Measurements from ENCODE around the gene ATG16L1. TPM values are rescaled to one million over a fixed set of nuclear protein-coding genes. Genes with fewer than 3 reads are reported as not detected.

Gene ATG16L1
- total and polyA plus RNA-seq, 9 donors, result 9.5 to 32.3 (median 20.0) TPM

DNA sequence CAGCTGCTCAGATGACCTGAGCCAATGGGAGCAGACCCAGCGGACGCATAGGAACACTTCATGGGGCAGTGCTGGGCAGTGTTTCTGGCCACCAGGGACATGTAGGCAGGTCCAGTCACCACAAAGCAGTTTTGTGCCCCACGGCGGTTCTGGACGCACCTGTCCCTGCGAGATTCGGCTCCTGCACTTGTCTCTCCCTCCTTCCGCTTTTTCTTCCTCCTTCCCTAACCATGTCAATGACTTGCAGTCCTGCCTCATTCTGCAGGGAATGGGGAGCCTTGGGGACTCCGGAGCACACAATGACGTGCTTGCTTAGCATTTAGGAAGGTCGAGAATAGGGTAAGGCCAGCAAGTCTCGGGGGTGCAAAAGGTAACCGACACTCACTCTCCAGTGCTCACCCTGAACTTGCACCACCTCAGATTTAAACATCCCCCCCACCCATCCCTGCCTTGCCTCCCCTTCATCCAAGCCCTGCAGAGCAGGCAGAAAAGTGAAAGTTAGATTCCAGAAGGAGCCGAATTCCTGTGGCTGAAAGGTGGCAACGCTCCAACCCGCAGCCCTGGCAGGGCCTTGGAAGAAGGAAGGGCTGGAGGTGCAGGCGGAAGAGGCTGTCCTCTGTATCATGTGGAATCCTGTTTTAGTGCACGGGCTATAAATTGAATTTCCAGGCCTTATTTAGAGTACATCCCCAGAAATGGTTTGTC lies 40.5 kb upstream of the ATG16L1 start:
- peak; percentile 56 to 88 (median 78) for DNase-seq
- TF ChIP-seq POLR2A (IDR thresholded peaks at IDR 0.05) (no peak), EP300 (IDR thresholded peaks at IDR 0.05) (no peak)
- TF ChIP-seq, protein P1, sequence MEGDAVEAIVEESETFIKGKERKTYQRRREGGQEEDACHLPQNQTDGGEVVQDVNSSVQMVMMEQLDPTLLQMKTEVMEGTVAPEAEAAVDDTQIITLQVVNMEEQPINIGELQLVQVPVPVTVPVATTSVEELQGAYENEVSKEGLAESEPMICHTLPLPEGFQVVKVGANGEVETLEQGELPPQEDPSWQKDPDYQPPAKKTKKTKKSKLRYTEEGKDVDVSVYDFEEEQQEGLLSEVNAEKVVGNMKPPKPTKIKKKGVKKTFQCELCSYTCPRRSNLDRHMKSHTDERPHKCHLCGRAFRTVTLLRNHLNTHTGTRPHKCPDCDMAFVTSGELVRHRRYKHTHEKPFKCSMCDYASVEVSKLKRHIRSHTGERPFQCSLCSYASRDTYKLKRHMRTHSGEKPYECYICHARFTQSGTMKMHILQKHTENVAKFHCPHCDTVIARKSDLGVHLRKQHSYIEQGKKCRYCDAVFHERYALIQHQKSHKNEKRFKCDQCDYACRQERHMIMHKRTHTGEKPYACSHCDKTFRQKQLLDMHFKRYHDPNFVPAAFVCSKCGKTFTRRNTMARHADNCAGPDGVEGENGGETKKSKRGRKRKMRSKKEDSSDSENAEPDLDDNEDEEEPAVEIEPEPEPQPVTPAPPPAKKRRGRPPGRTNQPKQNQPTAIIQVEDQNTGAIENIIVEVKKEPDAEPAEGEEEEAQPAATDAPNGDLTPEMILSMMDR (IDR thresholded peaks at IDR 0.05), result no peak
- Histone ChIP-seq H3K27ac (no peak overlapping the region), H3K27me3 (no peaks in the 10 kb centered on the region), H3K4me3 (no peak overlapping the region), H3K9me3 (no peaks in the 10 kb centered on the region), H3K4me1 (ENCODE audit: insufficient read depth) (peaks cover 5% of the 10 kb centered on the region), H3K36me3 (no peaks in the 10 kb centered on the region)
- intact Hi-C loops (cut with DNase I), result no loop called here
- 26 to 32% (median 27%) methylated on average over 18 of the region's 18 CpGs for WGBS, 3 donors

DNA sequence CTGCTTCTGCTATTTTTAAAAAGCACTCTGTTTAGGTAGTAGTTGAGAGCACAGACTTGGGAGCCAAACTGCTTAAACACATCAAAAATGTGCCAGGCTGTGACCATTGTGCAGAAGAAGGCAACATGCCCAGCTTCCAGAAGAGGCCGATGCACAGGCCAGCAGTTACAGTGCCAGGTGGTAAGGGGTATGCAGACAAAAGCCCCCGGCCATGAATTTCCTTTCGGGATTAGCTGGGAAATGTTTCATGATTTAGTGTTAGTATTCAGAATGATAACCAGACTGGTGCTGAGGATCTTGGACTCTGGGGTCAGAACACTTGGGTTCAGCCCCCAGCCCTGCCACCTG lies 40.0 kb upstream of the ATG16L1 start:
- WGBS, 3 donors, result 29 to 34% (median 33%) methylated on average over 3 of the region's 3 CpGs
- H3K27me3 ChIP-seq, result no peaks in the 10 kb centered on the region
- H3K36me3 ChIP-seq, result no peaks in the 10 kb centered on the region
- H3K9me3 ChIP-seq, result no peaks in the 10 kb centered on the region
- H3K4me3 ChIP-seq, result no peak overlapping the region
- intact Hi-C loops (cut with DNase I), result no loop called here
- no peak for DNase-seq
- H3K27ac ChIP-seq, result no peak overlapping the region
- H3K4me1 ChIP-seq (ENCODE audit: insufficient read depth), result peaks cover 5% of the 10 kb centered on the region
- TF ChIP-seq EP300 (IDR thresholded peaks at IDR 0.05) (no peak), POLR2A (IDR thresholded peaks at IDR 0.05) (no peak)
- TF ChIP-seq, protein P1 (IDR thresholded peaks at IDR 0.05), result no peak

DNA sequence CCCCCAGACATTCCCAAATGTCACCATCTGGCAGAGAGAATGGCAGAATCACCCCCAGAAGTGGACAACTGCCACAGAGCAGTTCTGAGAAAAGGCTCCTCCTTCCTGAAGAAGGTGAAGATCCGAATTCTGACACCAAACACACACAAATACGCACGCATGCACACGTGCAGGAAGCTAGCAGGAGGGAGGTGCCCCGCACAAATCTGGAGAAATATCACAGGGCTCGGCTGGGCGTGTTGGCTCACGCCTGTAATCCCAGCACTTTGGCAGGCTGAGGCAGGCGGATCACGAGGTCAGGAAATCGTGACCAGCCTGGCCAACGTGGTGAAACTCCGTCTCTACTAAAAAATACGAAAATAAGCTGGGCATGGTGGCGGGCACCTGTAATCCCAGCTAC lies 38.5 kb upstream of the ATG16L1 start:
- no peak for TF ChIP-seq POLR2A (IDR thresholded peaks at IDR 0.05)
- TF ChIP-seq, protein P1 (IDR thresholded peaks at IDR 0.05), result no peak
- no peak for TF ChIP-seq EP300 (IDR thresholded peaks at IDR 0.05)
- Histone ChIP-seq H3K36me3 (no peaks in the 10 kb centered on the region), H3K4me1 (ENCODE audit: insufficient read depth) (peaks cover 5% of the 10 kb centered on the region), H3K27me3 (no peaks in the 10 kb centered on the region), H3K9me3 (no peaks in the 10 kb centered on the region), H3K27ac (no peak overlapping the region), H3K4me3 (no peak overlapping the region)
- no peak for DNase-seq
- WGBS, 3 donors, result 88 to 92% (median 92%) methylated on average over 15 of the region's 15 CpGs
- intact Hi-C loops (cut with DNase I), result no loop called here

DNA sequence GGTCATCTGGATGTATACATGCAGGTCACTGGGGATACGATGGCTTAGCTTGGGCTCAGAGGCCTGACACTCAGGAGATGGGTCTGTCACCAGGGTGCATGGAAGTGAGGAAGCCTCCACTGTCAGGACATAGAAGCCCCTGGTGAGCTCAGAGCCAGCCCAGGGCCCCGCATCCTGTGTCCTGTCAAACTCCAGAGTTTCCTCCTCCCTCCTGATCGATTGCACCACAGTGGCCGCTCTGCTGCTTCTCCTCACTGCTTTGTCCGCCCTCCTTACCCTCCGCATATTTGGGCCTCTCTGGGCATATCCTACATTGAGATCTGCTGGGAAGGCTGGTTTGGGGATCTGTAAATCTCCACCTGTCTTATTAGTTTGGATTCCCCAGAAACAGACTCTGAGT lies 37.5 kb upstream of the ATG16L1 start:
- WGBS, 3 donors, result 84 to 91% (median 87%) methylated on average over 6 of the region's 6 CpGs

More for the DNA sequence above, 37.5 kb upstream of the ATG16L1 start:
- DNase-seq, result no peak
- Histone ChIP-seq H3K27ac (no peak overlapping the region), H3K4me3 (no peak overlapping the region), H3K27me3 (no peaks in the 10 kb centered on the region), H3K36me3 (no peaks in the 10 kb centered on the region), H3K4me1 (ENCODE audit: insufficient read depth) (peaks cover 5% of the 10 kb centered on the region), H3K9me3 (no peaks in the 10 kb centered on the region)
- TF ChIP-seq EP300 (IDR thresholded peaks at IDR 0.05) (no peak), POLR2A (IDR thresholded peaks at IDR 0.05) (no peak)
- TF ChIP-seq, protein P1 (IDR thresholded peaks at IDR 0.05), result no peak
- intact Hi-C loops (cut with DNase I), result no loop called here

Measured in ovary (tissue), 9 donors.